NCI-H774 (cell line): ENCODE results near the gene UXS1.

ENCODE experiments used
- DNase-seq: peaks from one replicate; lab custom pipeline; 2025; lab: John Stamatoyannopoulos, UW

The UXS1 gene

DNA sequence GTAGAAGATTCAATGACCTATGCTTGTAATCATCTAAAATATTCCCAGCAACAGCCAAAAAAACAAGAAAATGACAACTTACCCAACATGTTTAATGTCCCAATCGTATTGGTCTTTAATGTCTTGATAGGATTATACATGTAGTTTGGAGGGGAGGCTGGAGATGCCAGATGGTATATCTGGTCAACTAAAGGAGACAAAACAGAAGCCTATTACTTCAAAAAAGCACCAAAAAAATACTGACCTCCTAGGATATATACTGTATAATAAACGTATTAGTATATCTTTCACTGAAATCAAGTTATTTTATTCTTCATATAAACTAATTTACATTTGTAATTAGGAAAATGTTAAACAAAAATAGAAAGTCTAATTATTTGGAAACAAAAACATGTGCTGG lies 64.5 kb downstream of the UXS1 start:
- DNase-seq: no peak

DNA sequence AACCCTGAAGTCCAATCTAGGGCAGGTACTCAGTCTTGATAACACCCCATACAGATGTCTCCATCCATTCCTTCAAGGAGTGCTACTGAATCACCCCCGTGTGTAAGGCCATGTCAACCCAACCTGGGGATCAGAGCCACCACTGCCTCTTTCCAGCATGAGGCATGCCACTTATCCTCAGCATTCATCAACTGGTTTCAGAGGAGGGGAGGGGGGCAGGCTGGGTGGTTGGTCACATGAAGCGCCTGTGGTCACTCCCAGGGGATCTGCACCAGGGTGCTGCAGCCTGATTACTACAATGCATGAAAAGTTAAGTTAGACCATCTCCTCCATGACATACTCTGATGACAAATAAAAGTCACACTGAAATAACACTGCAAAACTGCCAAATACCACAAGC lies 65.0 kb downstream of the UXS1 start:
- DNase-seq: no peak

DNA sequence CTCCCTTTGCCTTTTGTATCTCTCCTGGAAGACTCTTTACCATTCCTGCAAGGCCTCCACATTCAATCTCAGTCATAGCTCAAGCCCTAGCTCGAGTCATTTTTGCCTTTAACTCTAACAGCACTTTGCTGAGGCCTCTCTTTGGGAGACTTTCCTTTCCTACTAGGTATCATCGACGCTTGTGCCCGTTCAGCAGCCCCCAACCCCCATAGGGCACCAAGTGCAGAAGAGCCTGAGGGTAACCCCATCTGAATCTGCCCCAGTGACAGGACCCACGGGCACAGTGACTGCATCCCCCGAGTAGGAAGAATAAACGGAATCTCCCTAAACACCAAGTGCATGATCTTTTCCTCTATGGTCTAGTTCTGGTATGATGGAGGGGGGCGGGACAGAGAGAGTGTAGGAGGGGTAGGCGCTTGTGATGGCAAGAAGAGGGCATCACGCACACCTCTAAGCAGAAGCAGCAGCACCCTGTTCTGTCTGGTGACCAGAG lies 66.3 kb downstream of the UXS1 start:
- no peak for DNase-seq

DNA sequence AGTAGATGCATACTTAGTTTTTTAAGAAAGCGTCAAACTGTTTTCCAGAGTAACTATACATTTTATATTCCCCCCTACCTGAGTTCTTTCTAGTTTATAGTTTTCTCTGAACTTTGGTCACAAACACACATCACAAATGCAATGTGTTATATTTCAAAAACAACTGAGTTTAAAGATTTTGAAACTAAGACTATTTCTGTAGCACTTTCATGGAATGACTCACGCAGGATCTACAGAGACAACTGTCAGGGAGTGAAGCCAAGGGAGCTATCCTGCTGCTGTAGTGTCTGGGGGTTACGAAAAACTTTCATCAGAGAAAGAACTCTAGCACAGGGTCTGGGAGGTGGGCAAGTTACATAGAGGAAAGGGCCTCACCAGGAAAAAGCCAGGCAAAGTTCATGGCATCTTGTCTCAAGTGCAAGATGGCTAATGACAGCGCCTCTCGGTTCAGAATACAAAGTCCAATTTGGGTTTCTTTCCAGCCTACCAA lies 66.8 kb downstream of the UXS1 start:
- no peak for DNase-seq

DNA sequence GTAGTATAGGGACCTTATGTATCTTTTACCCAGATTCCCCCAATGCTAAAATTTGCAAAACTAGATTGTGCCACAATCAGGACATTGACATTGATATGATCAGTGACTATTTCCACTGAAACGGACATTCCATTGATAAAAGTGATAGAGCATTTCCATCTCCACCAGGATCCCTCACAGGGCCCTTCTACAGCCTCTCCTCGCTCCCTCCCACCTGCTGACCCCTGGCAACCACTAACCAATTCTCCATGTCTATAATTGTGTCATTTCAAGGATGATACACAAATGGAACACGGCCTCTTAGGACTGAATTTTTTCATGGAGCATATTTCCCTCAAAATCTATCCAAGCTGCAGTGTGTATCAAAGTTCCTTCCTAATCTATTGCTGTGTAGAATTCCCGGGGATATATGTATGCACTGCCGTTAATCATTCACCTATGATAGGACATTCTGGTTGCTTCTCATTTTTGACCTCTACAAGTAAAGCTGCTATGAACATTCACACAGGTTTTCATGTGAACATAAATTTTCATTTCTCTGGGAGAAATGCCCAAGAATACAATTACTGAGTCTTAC lies 67.3 kb downstream of the UXS1 start:
- DNase-seq: no peak

DNA sequence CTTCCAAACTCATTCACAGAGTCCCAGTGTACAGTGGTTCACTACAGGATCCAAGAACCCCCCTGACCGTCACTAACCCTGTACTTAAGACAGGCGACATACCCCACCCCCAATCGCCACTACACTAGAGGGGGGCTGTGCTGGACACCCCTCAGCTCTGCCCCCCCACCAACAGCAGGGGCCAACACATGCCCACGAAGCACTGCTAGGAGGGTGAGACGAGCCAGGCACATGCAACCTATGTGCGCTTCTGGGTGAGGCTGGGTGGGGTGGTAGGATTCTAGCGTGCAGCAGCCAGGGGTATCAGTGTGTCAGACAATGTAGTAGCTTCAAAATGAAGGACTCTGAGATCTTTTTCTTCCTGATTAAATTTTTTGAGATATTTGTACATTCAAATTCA lies 67.8 kb downstream of the UXS1 start:
- no peak for DNase-seq

DNA sequence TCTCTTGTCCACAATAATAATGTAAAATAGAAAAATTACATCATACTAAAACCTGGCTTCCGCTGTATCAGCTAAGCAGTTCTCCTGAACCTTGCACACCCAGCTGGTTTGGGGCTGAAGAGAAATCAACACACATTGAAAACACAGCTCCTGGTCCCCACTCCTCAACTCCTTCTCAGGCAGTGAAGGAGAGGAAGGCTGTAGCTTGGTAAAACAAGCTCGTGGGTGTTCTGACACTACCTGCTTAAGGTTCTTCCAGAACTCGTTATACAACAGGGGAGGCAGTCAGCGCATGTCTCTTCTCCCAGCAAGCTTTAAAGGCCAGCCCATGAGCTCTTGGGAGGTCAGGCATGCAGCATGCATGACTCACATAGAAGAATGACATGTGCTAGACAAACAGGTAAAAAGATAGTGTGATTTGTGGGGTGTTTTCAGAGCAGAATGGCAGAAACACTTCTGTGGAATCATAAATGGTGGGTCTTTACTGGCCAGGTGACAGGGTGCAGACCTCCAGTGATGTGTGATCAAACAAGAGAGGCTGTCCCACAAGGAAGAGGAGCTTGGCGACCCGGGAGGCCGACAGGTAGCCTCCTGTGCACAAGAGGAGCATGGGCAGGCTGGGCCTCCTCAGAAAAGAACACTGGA lies 69.1 kb downstream of the UXS1 start:
- no peak for DNase-seq

DNA sequence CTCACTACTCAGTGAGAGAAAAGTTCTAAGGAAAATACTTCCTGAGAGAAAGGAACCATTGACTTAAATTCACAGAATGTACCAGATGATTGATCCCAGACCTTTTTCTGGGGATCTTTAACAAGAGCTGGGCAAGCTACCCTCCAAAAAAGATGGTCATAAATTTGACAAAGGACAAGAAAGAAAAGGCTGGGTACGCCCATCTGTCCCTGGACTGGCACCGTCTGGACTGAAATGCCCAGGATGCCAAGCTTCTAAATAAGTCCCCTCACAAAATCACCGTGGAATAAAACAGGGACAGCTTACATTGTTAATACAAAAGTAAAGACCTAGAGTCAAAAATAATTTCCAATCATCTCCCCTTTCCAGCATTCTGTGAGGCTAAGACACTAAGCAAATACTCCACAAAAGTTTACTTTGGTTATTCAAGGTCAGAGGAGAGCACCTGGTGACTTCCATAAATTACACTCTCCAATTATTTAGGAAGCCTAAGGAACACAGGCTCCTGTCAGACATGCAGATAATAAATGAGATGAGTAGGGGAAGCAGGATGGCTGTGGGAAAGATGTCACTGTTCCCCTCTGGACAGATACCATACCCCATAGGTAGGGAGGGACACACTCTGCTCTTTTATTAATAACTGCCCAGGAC lies 69.9 kb downstream of the UXS1 start:
- no peak for DNase-seq

DNA sequence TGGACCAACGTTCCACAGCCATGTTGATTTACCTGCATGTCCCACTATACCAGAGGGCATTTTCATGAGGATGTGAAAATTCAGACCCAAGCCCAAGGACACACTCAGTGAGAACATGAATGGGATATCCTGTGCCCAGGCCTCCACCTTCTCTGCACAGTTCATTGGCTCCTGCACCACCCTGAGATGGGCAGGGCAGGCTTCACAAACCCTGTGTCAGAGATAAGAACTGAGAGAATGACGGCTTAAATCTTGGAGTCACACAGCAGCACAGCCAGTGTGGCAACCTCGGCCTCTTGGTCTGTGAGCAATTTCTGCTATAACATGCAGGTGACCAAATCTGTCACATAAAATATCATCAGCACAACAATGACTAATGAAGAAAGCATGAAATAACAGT lies 71.9 kb downstream of the UXS1 start:
- DNase-seq: no peak

DNA sequence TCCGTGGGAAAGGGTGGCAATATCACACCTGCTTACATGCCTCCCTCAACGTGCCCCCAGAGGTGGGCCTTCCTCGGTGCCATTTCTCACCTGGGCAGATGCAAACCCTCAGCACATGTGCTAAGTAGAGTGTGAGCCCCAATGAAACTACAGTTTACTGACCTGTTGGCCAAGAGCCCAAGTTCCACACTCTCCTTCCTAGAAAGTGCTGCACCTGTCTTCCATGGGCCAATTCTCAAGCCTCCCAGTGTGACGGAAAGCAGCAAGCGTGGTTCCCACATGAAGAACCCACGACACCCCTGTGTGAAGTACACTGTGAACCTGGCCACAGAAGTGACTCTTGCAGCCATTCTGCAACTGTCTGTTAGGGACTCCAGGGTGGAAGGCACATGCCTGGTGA lies 73.7 kb downstream of the UXS1 start:
- DNase-seq: peak; percentile 37

DNA sequence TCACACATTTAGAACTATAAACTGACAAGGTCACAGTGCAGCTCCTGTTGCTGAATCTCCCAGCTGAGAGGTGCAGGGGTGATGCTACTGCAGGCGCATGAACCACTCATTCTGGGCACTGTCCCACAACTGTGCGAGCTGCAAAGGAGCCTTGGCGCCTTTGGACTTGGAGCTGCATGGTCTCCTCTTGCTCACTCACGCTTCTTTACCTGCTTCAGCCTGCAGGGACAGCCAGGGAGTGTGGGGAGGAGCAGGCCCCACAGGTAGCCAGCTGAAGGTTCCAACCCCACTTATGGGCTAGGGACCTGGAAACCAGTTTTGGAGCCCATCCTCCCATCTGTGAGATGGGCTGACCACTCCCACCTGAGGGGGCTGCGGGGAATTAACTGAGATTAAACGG lies 75.0 kb downstream of the UXS1 start:
- no peak for DNase-seq

DNA sequence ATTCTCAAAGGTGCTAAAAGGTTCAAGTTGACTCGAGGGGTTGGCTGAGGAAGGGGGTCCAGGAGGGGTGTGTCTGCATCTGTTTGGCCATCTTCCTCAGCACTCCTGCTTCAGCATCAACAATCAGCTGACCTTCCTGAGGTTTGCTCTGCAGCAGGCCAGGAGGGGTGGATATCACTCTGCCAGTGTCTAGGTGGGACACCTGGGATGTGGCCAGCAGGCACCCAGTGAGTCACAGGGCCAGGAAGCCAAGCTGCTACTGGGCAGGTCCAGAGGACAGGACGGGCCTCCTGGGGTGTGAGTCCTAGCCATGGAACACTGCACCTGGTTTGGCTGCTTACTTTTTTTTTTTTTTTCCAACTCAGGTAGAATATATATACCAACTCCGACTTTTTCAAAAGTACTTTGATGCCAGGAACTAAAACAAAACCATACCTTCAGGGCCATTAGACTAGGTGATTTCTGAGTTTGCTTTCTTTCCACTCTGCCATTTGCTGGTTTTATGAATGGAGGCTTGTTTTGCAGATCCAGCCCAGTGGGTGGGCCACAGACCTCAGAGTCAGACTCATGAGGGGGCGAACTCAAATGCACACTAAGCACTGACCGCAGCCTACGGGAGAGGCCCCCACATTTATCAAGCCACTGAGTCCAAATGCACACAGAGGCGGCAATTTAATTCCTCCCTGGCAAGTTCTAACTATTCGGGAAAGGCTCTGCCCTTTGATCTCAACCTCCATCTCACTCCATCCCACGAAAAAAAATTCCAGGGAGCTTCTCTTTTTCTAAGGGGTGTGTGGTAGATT lies 76.0 kb downstream of the UXS1 start:
- no peak for DNase-seq

DNA sequence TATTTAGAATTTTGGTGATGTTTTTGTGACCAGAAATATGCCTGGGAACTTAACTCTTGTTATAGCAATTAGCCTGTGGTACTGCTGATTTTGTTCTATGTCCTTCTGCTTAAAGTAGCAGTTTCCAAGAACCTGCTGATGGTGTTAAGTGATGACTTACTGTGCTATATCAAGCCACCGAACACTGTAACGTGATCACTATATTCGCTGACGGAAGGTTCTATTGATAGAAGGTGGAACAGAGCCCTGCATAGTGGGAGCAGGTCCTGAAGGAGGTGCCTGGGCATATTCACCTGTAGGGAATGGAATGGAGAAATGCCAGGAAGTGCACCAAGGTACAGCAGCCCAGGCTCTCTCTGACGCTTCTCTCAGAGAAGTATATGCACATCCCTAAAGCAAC lies 76.8 kb downstream of the UXS1 start:
- DNase-seq: no peak

DNA sequence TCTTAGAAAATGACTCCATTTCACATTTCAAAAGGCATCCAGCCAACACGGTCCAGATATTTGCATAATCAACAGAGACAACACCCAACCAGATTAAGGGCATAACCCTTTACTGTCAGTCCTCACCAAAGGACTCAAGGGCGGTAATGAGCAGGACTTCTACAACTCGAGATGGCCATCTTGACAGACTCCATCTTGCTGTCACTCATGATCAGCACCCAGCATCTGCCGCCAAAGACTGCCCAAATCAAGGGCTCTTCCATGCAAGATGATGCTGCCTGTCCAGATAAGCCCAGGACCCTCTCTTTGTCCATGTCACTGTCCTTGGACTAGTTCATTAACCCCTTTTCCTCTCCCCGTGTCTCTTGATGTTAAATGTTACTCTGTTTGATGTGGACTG lies 77.9 kb downstream of the UXS1 start:
- no peak for DNase-seq

DNA sequence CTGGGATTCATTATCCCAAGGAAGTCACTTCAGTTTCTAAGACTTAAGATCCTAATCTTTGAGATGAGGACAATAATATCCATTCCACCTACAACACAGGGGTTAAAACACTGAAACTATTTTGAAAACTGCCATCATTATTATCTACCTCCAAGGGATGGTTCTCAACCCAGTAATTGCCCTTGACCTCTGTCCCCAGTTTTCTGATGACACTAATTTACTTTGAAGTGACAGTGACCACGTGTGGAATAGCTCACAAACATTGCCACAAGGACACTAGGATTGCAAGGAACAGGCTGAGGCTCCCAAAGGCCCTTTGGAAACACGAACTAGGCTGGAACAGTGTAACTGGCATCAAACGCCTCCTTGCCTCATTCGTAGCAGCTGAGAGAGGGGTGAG lies 78.4 kb downstream of the UXS1 start:
- DNase-seq: no peak

DNA sequence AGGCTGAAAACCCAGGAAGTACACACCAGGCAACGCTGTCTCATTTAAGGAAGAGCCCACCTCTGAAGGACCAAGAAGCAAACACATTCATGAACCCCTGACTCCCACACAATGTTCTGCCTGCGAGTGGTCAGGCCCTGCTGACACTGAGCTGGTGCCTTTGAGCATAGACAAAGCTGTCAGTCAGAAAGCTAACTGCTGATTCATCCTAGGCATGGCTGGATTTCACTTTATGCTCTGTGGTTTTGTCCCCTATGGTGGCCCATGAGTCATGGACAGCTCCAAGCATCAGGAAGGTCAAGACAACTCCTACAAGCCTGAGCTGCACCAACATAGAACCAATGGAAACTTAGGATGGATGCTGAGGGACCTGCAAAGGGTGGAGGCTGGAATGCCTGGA lies 78.9 kb downstream of the UXS1 start:
- DNase-seq: no peak

DNA sequence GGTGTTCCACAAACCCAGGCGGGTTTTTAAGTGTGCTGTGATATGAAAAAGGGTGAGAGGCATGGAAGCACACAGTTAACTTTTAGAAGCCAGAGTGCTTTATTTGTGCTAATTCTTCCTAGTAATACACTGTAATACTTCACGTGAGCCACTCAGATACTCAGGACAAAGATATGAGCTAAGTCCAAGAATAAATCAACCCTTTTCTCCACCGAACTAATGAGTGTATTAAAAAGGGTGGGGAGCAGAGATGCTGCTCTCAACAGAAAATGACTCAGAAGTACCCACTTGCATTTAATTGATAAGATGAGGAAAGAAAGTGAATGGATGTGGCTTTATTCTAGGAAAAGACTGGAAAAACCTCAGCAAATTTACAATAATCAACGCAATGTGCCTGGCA lies 79.9 kb downstream of the UXS1 start:
- DNase-seq: no peak

DNA sequence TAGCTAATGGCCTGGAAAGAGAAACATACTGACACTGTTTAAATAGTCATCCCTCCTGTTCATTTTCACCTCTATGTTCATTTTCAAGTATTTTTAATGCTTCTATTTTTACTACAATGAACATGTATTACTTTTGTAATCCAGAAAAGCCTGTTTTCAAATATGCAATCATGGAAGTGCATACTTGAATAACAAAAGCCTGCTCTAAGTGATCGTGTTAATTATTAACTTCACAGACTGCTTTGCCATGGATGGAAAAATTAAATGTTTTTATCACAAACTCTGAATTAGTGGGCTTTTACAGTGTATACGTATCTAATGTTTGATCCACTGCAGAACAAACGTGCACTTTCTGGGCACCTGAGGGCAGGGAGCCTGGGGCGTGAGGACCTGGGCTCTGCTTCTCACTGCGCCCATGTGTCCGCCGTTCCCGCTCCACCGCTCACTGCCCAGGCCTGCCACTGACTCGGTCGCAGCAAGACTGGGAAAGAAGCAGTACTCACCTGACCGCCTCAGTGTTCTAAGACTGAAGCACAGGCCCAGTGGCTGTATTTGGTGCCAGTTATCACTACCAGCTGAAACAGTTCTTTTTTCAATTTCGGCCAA lies 80.6 kb downstream of the UXS1 start:
- no peak for DNase-seq

DNA sequence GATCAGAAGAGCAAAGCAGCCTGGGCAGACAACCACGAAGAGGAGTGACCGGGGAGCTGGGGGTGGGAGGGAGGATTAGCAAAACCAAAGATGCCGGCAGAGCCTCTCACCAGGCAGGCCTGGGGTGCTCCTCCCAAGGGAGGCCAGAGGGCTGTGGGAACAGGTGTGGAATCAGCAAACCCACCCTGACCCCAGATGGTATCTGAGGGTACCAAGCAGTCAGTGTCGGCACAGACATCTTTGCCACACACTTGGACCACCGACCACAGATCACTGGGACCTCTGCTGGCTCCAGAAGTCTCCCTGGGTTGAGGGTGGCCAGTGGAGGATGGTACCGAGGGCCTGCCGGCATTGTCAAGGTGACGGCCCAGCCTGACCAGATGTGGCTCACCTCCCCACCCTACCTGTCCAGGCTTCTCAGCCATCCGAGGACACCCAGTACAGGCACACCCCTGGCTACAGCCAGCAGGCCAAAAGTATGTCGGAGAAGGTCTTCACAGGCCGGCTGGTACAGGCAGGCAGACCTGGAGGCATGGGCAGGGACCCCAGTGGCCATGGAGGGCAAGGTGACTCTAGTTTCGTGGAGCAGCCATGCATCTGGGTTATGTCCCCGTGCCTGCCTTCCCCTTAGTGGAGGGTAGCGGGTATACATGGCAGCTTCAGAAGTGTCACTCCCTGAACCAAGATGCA lies 82.1 kb downstream of the UXS1 start:
- no peak for DNase-seq

DNA sequence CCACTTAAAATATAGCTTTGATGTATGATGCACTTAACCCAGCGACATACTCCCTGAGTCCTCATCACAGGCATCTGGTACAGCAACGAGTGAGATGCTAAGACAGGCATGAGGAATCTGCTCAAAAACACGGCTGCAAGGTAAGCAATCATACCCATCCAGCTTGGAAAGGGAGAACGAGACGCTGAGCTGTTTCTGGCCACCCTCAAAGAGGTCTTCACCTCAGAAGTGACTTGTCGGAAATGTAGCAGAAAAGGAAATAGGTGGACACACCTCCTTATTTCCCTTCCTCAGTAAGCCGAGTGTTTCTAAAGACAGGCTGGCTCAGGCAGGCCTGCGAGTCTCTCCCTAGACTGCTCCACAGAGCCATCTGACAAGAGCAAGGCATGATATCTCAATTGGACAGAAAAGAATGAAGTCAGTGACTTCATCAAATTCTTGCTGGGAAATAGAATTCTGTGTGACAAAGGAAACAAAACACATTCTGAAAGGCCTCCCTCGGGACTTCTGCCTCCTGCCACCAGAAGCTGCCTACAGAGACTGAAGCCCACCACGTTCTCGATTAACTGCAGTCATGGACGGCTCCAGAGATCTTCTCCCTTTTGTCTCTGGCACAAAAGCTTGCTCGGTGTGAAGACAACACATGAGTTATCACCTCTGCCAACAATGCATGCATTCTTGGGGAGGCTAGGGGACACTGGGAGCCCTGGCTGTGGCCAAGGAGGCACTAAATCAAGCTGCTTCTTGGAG lies 84.3 kb downstream of the UXS1 start:
- DNase-seq: no peak

DNA sequence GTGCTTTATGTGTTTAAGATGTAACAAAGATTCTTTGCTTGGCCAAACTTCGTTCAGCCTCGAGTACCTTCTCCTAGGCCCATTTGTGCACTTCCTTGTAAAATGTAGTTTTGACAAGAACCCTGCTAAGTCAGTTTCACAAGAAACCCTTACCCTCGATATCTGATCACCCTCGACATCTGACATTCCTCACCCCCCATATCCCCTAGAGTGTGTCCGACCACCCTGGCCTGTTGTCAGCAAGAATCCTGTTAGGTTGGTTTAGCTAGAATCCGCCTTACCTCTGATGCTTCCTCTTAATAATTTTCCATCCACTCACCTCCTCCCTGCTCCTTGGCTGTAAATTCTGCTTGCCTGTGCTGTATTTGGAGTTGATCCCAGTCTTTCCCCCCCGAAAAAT lies 85.3 kb downstream of the UXS1 start:
- DNase-seq: no peak
